ENCODE data around the gene KIZ.

The KIZ gene

DNA sequence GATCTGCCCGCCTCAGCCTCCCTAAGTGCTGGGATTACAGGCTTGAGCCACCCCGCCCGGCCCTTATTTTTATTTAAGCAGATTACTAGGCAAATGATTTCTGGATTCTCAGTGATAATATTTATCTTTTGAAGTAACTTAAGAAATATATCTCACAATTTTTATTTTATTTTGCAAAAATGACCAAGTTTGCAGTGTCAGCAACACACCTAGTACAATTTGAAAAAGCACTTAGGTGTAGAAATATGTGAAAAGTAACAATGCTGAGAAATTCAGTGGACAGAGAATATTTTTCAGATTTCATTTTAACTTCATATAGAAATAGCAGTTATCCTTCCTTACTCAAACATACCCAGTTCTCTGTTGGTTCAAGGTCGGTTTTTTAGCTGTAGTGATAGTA is 98.3 kb downstream of the KIZ start:
- DNase-seq = no peak

DNA sequence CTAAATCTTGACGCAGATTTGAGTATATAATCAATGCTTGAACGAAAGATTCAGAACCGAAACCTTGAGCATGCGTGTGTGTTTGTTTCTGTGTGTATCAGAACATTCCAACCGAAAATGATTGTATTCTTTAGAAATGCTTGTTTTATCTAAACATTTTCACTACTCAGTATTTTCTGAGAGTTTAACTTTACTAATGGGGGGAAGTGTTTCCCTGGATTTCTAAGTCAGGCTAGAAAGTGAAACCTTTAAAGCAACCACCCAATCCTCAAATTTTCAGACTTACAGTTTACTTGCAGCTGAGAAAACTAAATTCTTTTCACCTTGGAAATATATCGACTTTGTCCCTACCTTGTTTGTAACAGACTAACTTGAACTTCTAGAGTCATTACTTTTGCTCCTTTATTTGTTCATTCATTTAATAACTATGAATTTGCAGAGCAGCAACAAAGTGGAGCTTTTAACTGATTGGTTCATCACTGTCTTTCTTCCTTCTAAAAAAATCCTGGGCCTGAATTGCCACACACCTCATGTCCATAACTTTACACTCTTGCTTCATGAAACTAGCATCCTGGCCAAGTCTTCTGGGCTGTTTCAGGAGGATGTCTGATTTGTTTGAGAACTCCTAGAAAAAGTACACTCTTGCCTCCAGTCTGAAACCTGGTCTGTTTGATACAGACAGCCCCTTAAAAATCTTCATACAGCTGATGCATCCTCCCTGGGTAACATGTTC is 99.5 kb downstream of the KIZ start:
- no peak for DNase-seq
- no peaks in the 10 kb centered on the region for H4K20me1 ChIP-seq (ENCODE audit: insufficient read depth, low read length)
- no peak for ATAC-seq (ENCODE audit: insufficient read depth, low read depth)
- no peaks in the 10 kb centered on the region for H3K27me3 ChIP-seq (ENCODE audit: insufficient read depth, low read length, poor library complexity)
- H3K9ac ChIP-seq (ENCODE audit: low read depth, low read length) = no peak overlapping the region
- no peak overlapping the region for H2AFZ ChIP-seq (ENCODE audit: low read depth, low read length)
- no peaks in the 10 kb centered on the region for H3K4me1 ChIP-seq (ENCODE audit: insufficient read depth, low read length)
- H3K36me3 ChIP-seq (ENCODE audit: insufficient read depth, low read length) = peaks cover 10% of the 10 kb centered on the region; the same call in 1 of the 2 replicates
- no peaks in the 10 kb centered on the region for H3K79me2 ChIP-seq (ENCODE audit: insufficient read depth, low read length)
- H3K27ac ChIP-seq (ENCODE audit: low read length) = no peak overlapping the region
- no peaks in the 10 kb centered on the region for H3K9me3 ChIP-seq (ENCODE audit: insufficient read depth, low read length, severe bottlenecking)
- H3K4me3 ChIP-seq (ENCODE audit: low read depth in 1 of 2, low read length in 2 of 2) = no peak overlapping the region
- TF ChIP-seq, protein P1, sequence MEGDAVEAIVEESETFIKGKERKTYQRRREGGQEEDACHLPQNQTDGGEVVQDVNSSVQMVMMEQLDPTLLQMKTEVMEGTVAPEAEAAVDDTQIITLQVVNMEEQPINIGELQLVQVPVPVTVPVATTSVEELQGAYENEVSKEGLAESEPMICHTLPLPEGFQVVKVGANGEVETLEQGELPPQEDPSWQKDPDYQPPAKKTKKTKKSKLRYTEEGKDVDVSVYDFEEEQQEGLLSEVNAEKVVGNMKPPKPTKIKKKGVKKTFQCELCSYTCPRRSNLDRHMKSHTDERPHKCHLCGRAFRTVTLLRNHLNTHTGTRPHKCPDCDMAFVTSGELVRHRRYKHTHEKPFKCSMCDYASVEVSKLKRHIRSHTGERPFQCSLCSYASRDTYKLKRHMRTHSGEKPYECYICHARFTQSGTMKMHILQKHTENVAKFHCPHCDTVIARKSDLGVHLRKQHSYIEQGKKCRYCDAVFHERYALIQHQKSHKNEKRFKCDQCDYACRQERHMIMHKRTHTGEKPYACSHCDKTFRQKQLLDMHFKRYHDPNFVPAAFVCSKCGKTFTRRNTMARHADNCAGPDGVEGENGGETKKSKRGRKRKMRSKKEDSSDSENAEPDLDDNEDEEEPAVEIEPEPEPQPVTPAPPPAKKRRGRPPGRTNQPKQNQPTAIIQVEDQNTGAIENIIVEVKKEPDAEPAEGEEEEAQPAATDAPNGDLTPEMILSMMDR (IDR thresholded peaks at IDR 0.05; ENCODE audit: borderline replicate concordance, extremely low read depth, low read length, poor library complexity, severe bottlenecking) = no peak
- no peak for TF ChIP-seq EZH2 (IDR thresholded peaks at IDR 0.05; ENCODE audit: borderline replicate concordance, low read depth, low read length, severe bottlenecking)
- no peak overlapping the region for H3K4me2 ChIP-seq (ENCODE audit: insufficient read depth, low read length)

More for the DNA sequence above, 98.3 kb downstream of the KIZ start:
- Histone ChIP-seq H4K20me1 (ENCODE audit: insufficient read depth, low read length) (no peaks in the 10 kb centered on the region), H3K27me3 (ENCODE audit: insufficient read depth, low read length, poor library complexity) (no peaks in the 10 kb centered on the region), H2AFZ (ENCODE audit: low read depth, low read length) (no peak overlapping the region), H3K36me3 (ENCODE audit: insufficient read depth, low read length) (peaks cover 3% of the 10 kb centered on the region; the same call in 1 of the 2 replicates), H3K79me2 (ENCODE audit: insufficient read depth, low read length) (no peaks in the 10 kb centered on the region), H3K27ac (ENCODE audit: low read length) (no peak overlapping the region), H3K4me1 (ENCODE audit: insufficient read depth, low read length) (no peaks in the 10 kb centered on the region), H3K9ac (ENCODE audit: low read depth, low read length) (no peak overlapping the region), H3K9me3 (ENCODE audit: insufficient read depth, low read length, severe bottlenecking) (no peaks in the 10 kb centered on the region), H3K4me3 (ENCODE audit: low read depth in 1 of 2, low read length in 2 of 2) (no peak overlapping the region), H3K4me2 (ENCODE audit: insufficient read depth, low read length) (no peak overlapping the region)
- no peak for TF ChIP-seq EZH2 (IDR thresholded peaks at IDR 0.05; ENCODE audit: borderline replicate concordance, low read depth, low read length, severe bottlenecking)
- TF ChIP-seq, protein P1 (IDR thresholded peaks at IDR 0.05; ENCODE audit: borderline replicate concordance, extremely low read depth, low read length, poor library complexity, severe bottlenecking) = no peak
- no peak for ATAC-seq (ENCODE audit: insufficient read depth, low read depth)

DNA sequence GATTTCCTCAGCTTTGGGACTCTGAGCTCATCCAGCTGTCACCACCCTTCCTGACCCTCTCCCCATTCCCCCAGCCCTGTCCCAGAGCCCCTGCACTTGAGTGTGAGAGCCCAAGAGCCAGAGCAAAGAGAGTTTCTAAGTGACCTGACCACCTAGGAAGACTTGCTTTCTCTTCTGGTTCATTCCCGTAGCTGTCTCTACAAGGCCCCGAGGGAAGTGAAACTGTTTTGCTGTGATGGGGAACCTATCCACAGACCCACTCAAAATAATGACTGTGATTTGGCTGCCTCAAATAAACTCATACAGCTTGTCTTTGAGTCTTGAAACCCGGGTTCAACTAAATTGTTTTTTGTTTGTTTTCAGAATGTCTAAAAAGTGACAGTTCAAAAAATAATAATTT is 102.6 kb downstream of the KIZ start:
- ATAC-seq (ENCODE audit: insufficient read depth, low read depth) (no peak), DNase-seq (no peak)
- peaks cover 15% of the 10 kb centered on the region; the same call in 1 of the 2 replicates for H3K36me3 ChIP-seq (ENCODE audit: insufficient read depth, low read length)

More for the DNA sequence above, 102.6 kb downstream of the KIZ start:
- no peak overlapping the region for H3K4me3 ChIP-seq (ENCODE audit: low read depth in 1 of 2, low read length in 2 of 2)
- no peaks in the 10 kb centered on the region for H4K20me1 ChIP-seq (ENCODE audit: insufficient read depth, low read length)
- no peaks in the 10 kb centered on the region for H3K27me3 ChIP-seq (ENCODE audit: insufficient read depth, low read length, poor library complexity)
- no peak overlapping the region for H2AFZ ChIP-seq (ENCODE audit: low read depth, low read length)
- H3K9me3 ChIP-seq (ENCODE audit: insufficient read depth, low read length, severe bottlenecking) = no peaks in the 10 kb centered on the region
- no peaks in the 10 kb centered on the region for H3K4me1 ChIP-seq (ENCODE audit: insufficient read depth, low read length)
- H3K27ac ChIP-seq (ENCODE audit: low read length) = no peak overlapping the region
- H3K9ac ChIP-seq (ENCODE audit: low read depth, low read length) = no peak overlapping the region
- no peaks in the 10 kb centered on the region for H3K79me2 ChIP-seq (ENCODE audit: insufficient read depth, low read length)
- H3K4me2 ChIP-seq (ENCODE audit: insufficient read depth, low read length) = no peak overlapping the region
- TF ChIP-seq EZH2 (IDR thresholded peaks at IDR 0.05; ENCODE audit: borderline replicate concordance, low read depth, low read length, severe bottlenecking) = no peak
- TF ChIP-seq, protein P1 (IDR thresholded peaks at IDR 0.05; ENCODE audit: borderline replicate concordance, extremely low read depth, low read length, poor library complexity, severe bottlenecking) = no peak

Data from DND-41 (cell line).